Neural cell (in vitro differentiated cells): ENCODE results near the gene RASA4B. TPM values are rescaled to one million over a fixed set of nuclear protein-coding genes. Genes with fewer than 3 reads are reported as not detected.

Source experiments
- H2AFZ ChIP-seq: fragments of 200-600, 300-800 bp; sonication (generic), shearing (Covaris generic); 2 replicates; pipeline ENCODE4 v1.6.0; 2014; ENCODE audit warnings: low read depth, mild to moderate bottlenecking, antibody characterized with exemption, low read length, moderate library complexity
- H3F3A ChIP-seq: fragments of 200-600 bp; shearing (Covaris generic); 2 replicates; pipeline ENCODE4 v1.6.1; 2016; ENCODE audit warnings: mild to moderate bottlenecking, moderate library complexity, mixed read lengths, antibody characterized with exemption, low read length; ENCODE audit not compliant: insufficient read depth, poor library complexity, severe bottlenecking
- H3K27ac ChIP-seq: fragments of 200-600, 300-800 bp; sonication (generic), shearing (Covaris generic); 2 replicates; pipeline ENCODE4 v1.5.1; 2014; ENCODE audit warnings: mild to moderate bottlenecking, low read length, moderate library complexity
- H3K27me3 ChIP-seq: fragments of 300-800, 200-600 bp; sonication (generic), shearing (Covaris generic); 2 replicates; pipeline ENCODE4 v1.6.0; 2014; ENCODE audit warnings: mild to moderate bottlenecking, low read depth, low read length, moderate library complexity; ENCODE audit not compliant: insufficient read depth
- H3K36me3 ChIP-seq: fragments of 300-800, 200-600 bp; sonication (generic), shearing (Covaris generic); 2 replicates; pipeline ENCODE4 v1.5.1; 2014; ENCODE audit warnings: mild to moderate bottlenecking, antibody characterized with exemption, low read length, moderate library complexity; ENCODE audit not compliant: insufficient read depth
- H3K4me2 ChIP-seq: fragments of 300-800, 200-600 bp; sonication (generic), shearing (Covaris generic); 2 replicates; pipeline ENCODE4 v1.6.0; 2014; ENCODE audit warnings: mild to moderate bottlenecking, low read length
- H3K4me3 ChIP-seq: fragments of 300-800, 200-600 bp; sonication (generic), shearing (Covaris generic); 2 replicates; pipeline ENCODE4 v1.5.1; 2014; ENCODE audit warnings: mild to moderate bottlenecking, low read length, moderate library complexity
- H3K79me2 ChIP-seq: fragments of 200-600 bp; shearing (Covaris generic); replicated peaks from 2 replicates; pipeline ENCODE4 v1.6.0; 2014; ENCODE audit warnings: mild to moderate bottlenecking, low read length, moderate library complexity; ENCODE audit not compliant: insufficient read depth
- H3K9ac ChIP-seq: fragments of 300-800, 200-600 bp; sonication (generic), shearing (Covaris generic); 2 replicates; pipeline ENCODE4 v1.6.1; 2016; ENCODE audit warnings: mild to moderate bottlenecking, low read length, mixed read lengths
- H3K9me2 ChIP-seq: fragments of 200-600 bp; shearing (Covaris generic); 2 replicates; pipeline ENCODE4 v1.6.1; 2016; ENCODE audit warnings: mild to moderate bottlenecking, low read length, mixed read lengths; ENCODE audit not compliant: insufficient read depth
- H3K9me3 ChIP-seq: fragments of 200-600, 300-800 bp; sonication (generic), shearing (Covaris generic); 2 replicates; pipeline ENCODE4 v1.6.1; 2016; ENCODE audit warnings: mild to moderate bottlenecking, mixed run types, low read length, moderate library complexity, mixed read lengths
- H4K20me1 ChIP-seq: fragments of 200-600 bp; shearing (Covaris generic); 2 replicates; pipeline ENCODE4 v1.6.1; 2016; ENCODE audit warnings: mild to moderate bottlenecking, mixed run types; ENCODE audit not compliant: insufficient read depth
- CTCF ChIP-seq: fragments of 450-650 bp; IDR thresholded peaks from 2 replicates; pipeline ENCODE4 v1.5.1; 2014; ENCODE audit warnings: antibody characterized with exemption, mild to moderate bottlenecking, moderate library complexity; ENCODE audit not compliant: poor library complexity, severe bottlenecking
- MXI1 ChIP-seq: fragments of 450-650 bp; conservative IDR thresholded peaks from 2 replicates; pipeline ENCODE4 v1.6.1; 2014; ENCODE audit warnings: antibody characterized with exemption, mild to moderate bottlenecking; ENCODE audit not compliant: poor library complexity, severe bottlenecking
- polyA plus RNA-seq: library from polyadenylated mRNA; depleted of rRNA; stranded (reverse); fragments of >200 nt; gene quantifications from 2 replicates; pipeline ENCODE4 v1.2.3, GENCODE V29; 2014

The RASA4B gene
- polyA plus RNA-seq, 1 donor from 2014 or later, result 31.9 TPM

DNA sequence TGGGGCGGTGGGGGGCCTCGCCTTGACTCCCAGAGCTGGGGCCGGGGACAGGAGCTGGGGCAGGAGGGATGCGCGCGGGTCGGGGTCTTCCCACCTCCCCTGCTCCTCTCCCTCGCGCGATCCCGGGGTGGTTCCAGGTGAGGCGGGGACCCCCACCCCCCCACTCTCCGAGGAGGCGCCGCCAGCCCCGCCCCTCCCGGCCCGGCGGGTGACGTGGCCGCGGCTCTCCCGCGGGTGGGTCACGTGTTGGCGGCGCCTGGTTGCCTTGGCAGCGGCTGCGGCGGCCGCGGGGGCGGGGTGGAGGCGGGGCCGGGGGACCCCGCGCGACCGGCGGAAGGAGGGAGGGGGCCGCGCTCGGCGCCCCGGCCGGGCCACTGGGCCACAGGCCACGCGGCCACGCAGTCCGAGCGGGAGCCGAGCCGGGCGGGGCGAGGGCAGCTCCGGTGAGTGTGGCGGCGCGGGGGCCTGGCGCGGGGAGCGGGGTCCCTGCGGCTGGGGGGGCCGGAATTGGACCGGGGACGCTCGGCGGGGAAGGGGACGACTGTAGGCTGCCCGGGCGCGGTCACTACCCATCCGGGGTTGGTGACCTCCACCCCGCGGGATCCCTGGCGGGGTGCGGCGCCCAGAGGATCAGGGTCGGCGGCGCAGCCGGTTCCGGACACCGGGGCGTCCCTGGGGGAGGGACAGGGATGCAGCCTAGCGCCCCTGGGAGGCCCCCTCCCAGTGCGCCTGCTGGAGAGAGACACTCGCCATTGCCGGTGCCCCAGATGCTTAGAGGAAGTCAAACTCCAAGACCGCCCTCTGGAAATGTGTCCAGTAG is 84.1 kb downstream of the RASA4B start, which contains the start of gene ORAI2:
TSS of gene ORAI2 (plus strand) at position 357 of the 820 bp plus-strand sequence. CDS start 5,382 bp downstream, outside the sequence.
- Histone ChIP-seq H3K9me3 (no peaks in the 10 kb centered on the region), H3K27ac (peak within 1 kb of the TSS; percentile 71)

More for the DNA sequence above, 84.1 kb downstream of the RASA4B start, which contains the start of gene ORAI2:
- Histone ChIP-seq H2AFZ (peak within 1 kb of the TSS; percentile 33), H3K27me3 (no peaks in the 10 kb centered on the region), H3K4me3 (peak within 1 kb of the TSS; percentile 92), H3K4me2 (peak within 1 kb of the TSS; percentile 73), H3K36me3 (no peaks in the 10 kb centered on the region), H3K9me2 (no peaks in the 10 kb centered on the region), H3K9ac (peak within 1 kb of the TSS; percentile 89), H4K20me1 (no peaks in the 10 kb centered on the region), H3K79me2 (peaks cover 13% of the 10 kb centered on the region), H3F3A (no peaks in the 10 kb centered on the region)
- TF ChIP-seq MXI1 (peak; percentile 67), CTCF (no peak)

Other genes with a start within 250 kb of the RASA4B start
- 21.6 and 27.3 TPM in 2 replicates for gene SH2B2, start 230.9 kb downstream of the RASA4B start, polyA plus RNA-seq
- not detected in 2 replicates for gene SPDYE6, start 161.3 kb downstream of the RASA4B start, polyA plus RNA-seq
- 113 and 114 TPM in 2 replicates for gene PRKRIP1, start 121.4 kb downstream of the RASA4B start, polyA plus RNA-seq
- 36.3 and 52.0 TPM in 2 replicates for gene ORAI2, start 84.2 kb downstream of the RASA4B start, polyA plus RNA-seq
- 27.2 and 28.2 TPM in 2 replicates for gene ALKBH4, start 52.9 kb downstream of the RASA4B start, polyA plus RNA-seq
- 85.5 and 108 TPM in 2 replicates for gene LRWD1, start 52.8 kb downstream of the RASA4B start, polyA plus RNA-seq
- gene POLR2J, start 38.9 kb downstream of the RASA4B start, polyA plus RNA-seq, result 42.6 and 52.9 TPM in 2 replicates
- 9.0 and 23.6 TPM in 2 replicates for gene UPK3BL2, start 25.9 kb upstream of the RASA4B start, polyA plus RNA-seq
- not detected in 2 replicates for gene SPDYE2, start 33.4 kb upstream of the RASA4B start, polyA plus RNA-seq
- gene POLR2J3, start 54.8 kb upstream of the RASA4B start, polyA plus RNA-seq, result 16.8 and 22.7 TPM in 2 replicates
- 151 and 160 TPM in 2 replicates for gene RASA4, start 99.0 kb upstream of the RASA4B start, polyA plus RNA-seq
- gene UPK3BL1, start 125.0 kb upstream of the RASA4B start, polyA plus RNA-seq, result 21.4 and 30.2 TPM in 2 replicates
- not detected in 2 replicates for gene SPDYE2B, start 132.5 kb upstream of the RASA4B start, polyA plus RNA-seq
- 0.97 and 1.3 TPM in 2 replicates for gene POLR2J2, start 153.9 kb upstream of the RASA4B start, polyA plus RNA-seq
- gene FAM185A, start 231.2 kb upstream of the RASA4B start, polyA plus RNA-seq, result 14.6 and 26.3 TPM in 2 replicates